Bronchial epithelial cell (primary cell): ENCODE results near the gene CACNA1C. TPM values are rescaled to one million over a fixed set of nuclear protein-coding genes. Genes with fewer than 3 reads are reported as not detected.

Experiments used
- DNase-seq: peaks from one replicate; pipeline ENCODE4 v3.0.0-alpha.2; 2010; ENCODE audit warnings: low read depth
- FAIRE-seq: peaks from 2 replicates; lab custom pipeline; 2011; peaks lifted over from hg19 to GRCh38; lab: Jason Lieb, UNC
- H3K27me3 ChIP-seq: 2 replicates; pipeline ENCODE4 v1.5.1; 2011; ENCODE audit warnings: low read length; ENCODE audit not compliant: control insufficient read depth, insufficient read depth
- H3K36me3 ChIP-seq: 2 replicates; pipeline ENCODE4 v1.5.1; 2011; ENCODE audit warnings: low read length; ENCODE audit not compliant: control insufficient read depth, insufficient read depth
- H3K4me3 ChIP-seq: 2 replicates; pipeline ENCODE4 v1.5.1; 2011; ENCODE audit warnings: mild to moderate bottlenecking, low read depth, low read length, control low read depth
- total RNA-seq: library from RNA; depleted of rRNA; stranded (reverse); fragments of >200 nt; gene quantifications from 2 replicates; pipeline ENCODE4 v1.2.1, GENCODE V29; 2014
- TF ChIP-seq, protein P1 (sequence below): IDR thresholded peaks from 2 replicates; pipeline ENCODE4 v1.5.1; 2011; ENCODE audit warnings: mild to moderate bottlenecking, moderate library complexity, low read length, control low read depth, inconsistent platforms; ENCODE audit not compliant: insufficient read depth, severe bottlenecking

CACNA1C gene
- total RNA-seq, 1 donor from 2014 or later, result not detected

DNA sequence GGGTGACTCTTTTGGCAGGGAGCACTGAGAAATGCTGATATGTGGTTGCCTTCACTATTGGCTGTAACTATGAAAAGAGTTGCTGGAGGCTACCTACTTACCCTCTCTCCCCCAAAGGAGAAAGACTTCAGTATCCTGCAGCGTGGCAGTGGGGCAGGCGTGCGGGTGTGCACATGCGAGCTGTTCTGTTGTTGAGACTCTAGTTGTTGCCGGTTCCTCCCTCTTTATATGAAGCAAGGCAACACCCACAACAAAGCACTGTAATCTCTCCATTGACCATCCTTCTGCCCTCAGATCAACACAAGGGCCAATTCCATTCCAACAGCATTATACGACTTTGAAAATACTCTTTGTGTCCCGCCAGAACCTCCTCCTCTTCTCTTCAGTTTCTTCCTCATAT is 259.4 kb downstream of the CACNA1C start:
- FAIRE-seq, result no peak
- H3K27me3 ChIP-seq, result no peaks in the 10 kb centered on the region
- no peak overlapping the region for H3K4me3 ChIP-seq
- no peaks in the 10 kb centered on the region for H3K36me3 ChIP-seq
- DNase-seq, result no peak
- TF ChIP-seq, protein P1, sequence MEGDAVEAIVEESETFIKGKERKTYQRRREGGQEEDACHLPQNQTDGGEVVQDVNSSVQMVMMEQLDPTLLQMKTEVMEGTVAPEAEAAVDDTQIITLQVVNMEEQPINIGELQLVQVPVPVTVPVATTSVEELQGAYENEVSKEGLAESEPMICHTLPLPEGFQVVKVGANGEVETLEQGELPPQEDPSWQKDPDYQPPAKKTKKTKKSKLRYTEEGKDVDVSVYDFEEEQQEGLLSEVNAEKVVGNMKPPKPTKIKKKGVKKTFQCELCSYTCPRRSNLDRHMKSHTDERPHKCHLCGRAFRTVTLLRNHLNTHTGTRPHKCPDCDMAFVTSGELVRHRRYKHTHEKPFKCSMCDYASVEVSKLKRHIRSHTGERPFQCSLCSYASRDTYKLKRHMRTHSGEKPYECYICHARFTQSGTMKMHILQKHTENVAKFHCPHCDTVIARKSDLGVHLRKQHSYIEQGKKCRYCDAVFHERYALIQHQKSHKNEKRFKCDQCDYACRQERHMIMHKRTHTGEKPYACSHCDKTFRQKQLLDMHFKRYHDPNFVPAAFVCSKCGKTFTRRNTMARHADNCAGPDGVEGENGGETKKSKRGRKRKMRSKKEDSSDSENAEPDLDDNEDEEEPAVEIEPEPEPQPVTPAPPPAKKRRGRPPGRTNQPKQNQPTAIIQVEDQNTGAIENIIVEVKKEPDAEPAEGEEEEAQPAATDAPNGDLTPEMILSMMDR, result no peak

- no peak for DNase-seq
- TF ChIP-seq, protein P1, result no peak
- no peaks in the 10 kb centered on the region for H3K27me3 ChIP-seq
- no peaks in the 10 kb centered on the region for H3K36me3 ChIP-seq
- H3K4me3 ChIP-seq, result no peak overlapping the region
- no peak for FAIRE-seq
Observed at GRCh38 chr12:2312770-2313169, 260.0 kb downstream of the CACNA1C start.

GRCh38 chr12:2314492-2314891 is 261.7 kb downstream of the CACNA1C start:
- H3K27me3 ChIP-seq, result no peaks in the 10 kb centered on the region
- DNase-seq (no peak), FAIRE-seq (no peak)
- TF ChIP-seq, protein P1, result no peak
- no peaks in the 10 kb centered on the region for H3K36me3 ChIP-seq
- no peak overlapping the region for H3K4me3 ChIP-seq

- H3K36me3 ChIP-seq, result no peaks in the 10 kb centered on the region
- TF ChIP-seq, protein P1, result no peak
- FAIRE-seq (no peak), DNase-seq (no peak)
- H3K27me3 ChIP-seq, result no peaks in the 10 kb centered on the region
- no peak overlapping the region for H3K4me3 ChIP-seq
Observed at GRCh38 chr12:2317772-2318171, 265.0 kb downstream of the CACNA1C start.

- FAIRE-seq (no peak), DNase-seq (no peak)
- Histone ChIP-seq H3K4me3 (no peak overlapping the region), H3K36me3 (no peaks in the 10 kb centered on the region), H3K27me3 (no peaks in the 10 kb centered on the region)
- TF ChIP-seq, protein P1, result no peak
Observed at GRCh38 chr12:2318286-2318685, 265.5 kb downstream of the CACNA1C start.

- TF ChIP-seq, protein P1, result no peak
- Histone ChIP-seq H3K27me3 (no peaks in the 10 kb centered on the region), H3K4me3 (no peak overlapping the region), H3K36me3 (no peaks in the 10 kb centered on the region)
- FAIRE-seq (no peak), DNase-seq (no peak)
Observed at GRCh38 chr12:2319136-2319535, 266.3 kb downstream of the CACNA1C start.
